T-helper 17 cell (primary cell): ENCODE results near the gene FTSJ1. TPM values are rescaled to one million over a fixed set of nuclear protein-coding genes. Genes with fewer than 3 reads are reported as not detected.

Source experiments
- ATAC-seq: fragments of 150-1000 bp; cut with Tn5 transposase; 2 replicates; pipeline ENCODE4 v1.10.0; 2021; ENCODE audit warnings: mild to moderate bottlenecking, moderate library complexity
- DNase-seq, 3 donors: peaks; one replicate each; pipeline versions ENCODE4 v3.0.0 to v3.0.0-alpha.2; 2020 to 2021
- H3K9me3 ChIP-seq: one replicate; pipeline ENCODE4 v1.7.0; 2013; ENCODE audit warnings: low read length, mild to moderate bottlenecking; ENCODE audit not compliant: control insufficient read depth, poor library complexity, severe bottlenecking
- H3K27ac Mint-ChIP-seq: one replicate; pipeline ENCODE4 v1.8.0; 2022; ENCODE audit warnings: mild to moderate bottlenecking, moderate library complexity, mixed read lengths
- H3K27me3 Mint-ChIP-seq: one replicate; pipeline ENCODE4 v1.8.0; 2022; ENCODE audit warnings: mixed read lengths
- H3K36me3 Mint-ChIP-seq: one replicate; pipeline ENCODE4 v1.8.0; 2022; ENCODE audit warnings: low read depth, mixed read lengths
- H3K4me1 Mint-ChIP-seq: one replicate; pipeline ENCODE4 v1.8.0; 2022; ENCODE audit warnings: mild to moderate bottlenecking, mixed read lengths
- H3K4me3 Mint-ChIP-seq: one replicate; pipeline ENCODE4 v1.8.0; 2022; ENCODE audit warnings: mild to moderate bottlenecking, moderate library complexity, mixed read lengths
- total RNA-seq, 4 donors: library from RNA in 2 of 4; stranded (reverse) in 2 of 4; gene quantifications; one replicate each; pipeline ENCODE4 v1.2.3 and lab custom pipeline; 2022 to 2026

FTSJ1 gene
- total RNA-seq, 2 donors from 2014 or later = 59.9 to 70.1 TPM

- Mint-ChIP-seq H3K27me3 (no peaks in the 10 kb centered on the region), H3K4me3 (no peak overlapping the region), H3K36me3 (peaks cover 3% of the 10 kb centered on the region), H3K27ac (no peak overlapping the region), H3K4me1 (peaks cover 27% of the 10 kb centered on the region)
- no peak for ATAC-seq
- DNase-seq = no peak
- no peaks in the 10 kb centered on the region for H3K9me3 ChIP-seq
Measured at GRCh38 chrX:48474127-48474526, 1.9 kb upstream of the FTSJ1 start.

- H3K9me3 ChIP-seq = no peaks in the 10 kb centered on the region
- H3K27me3 Mint-ChIP-seq = no peaks in the 10 kb centered on the region
- peak overlapping the region; percentile 93 for H3K27ac Mint-ChIP-seq
- H3K4me3 Mint-ChIP-seq = no peak overlapping the region
- H3K36me3 Mint-ChIP-seq = peaks cover 3% of the 10 kb centered on the region
- H3K4me1 Mint-ChIP-seq = peaks cover 23% of the 10 kb centered on the region
- ATAC-seq = no peak
- no peak for DNase-seq
Measured at GRCh38 chrX:48474581-48474980, 1.4 kb upstream of the FTSJ1 start.

DNA sequence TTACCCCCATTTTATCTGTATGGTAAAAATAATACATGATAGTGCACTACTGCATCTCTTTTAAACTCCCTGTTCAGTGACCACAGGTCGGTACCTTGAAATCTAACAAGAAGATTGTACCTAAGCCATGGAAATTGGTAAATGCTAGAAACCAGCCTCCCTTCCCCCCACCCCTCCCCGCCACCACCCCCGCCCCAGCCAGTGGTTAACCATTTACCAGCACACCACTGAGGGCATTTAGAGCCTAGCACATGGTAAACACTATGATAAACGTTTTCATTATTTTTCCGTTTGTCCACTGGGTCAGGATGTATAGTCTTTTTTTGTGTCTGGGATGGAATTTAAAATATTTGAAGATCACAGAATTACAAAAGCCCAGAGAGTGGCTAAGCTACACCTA lies 703 bp upstream of the FTSJ1 start:
- Mint-ChIP-seq H3K4me3 (peak overlapping the region; percentile 96), H3K4me1 (peaks cover 21% of the 10 kb centered on the region), H3K36me3 (peaks cover 3% of the 10 kb centered on the region), H3K27me3 (no peaks in the 10 kb centered on the region), H3K27ac (peak overlapping the region; percentile 93)
- DNase-seq = no peak
- no peaks in the 10 kb centered on the region for H3K9me3 ChIP-seq
- ATAC-seq = no peak

GRCh38 chrX:48476919-48477318 lies 920 bp downstream of the FTSJ1 start:
- DNase-seq (no peak), ATAC-seq (no peak)
- Mint-ChIP-seq H3K4me1 (peaks cover 21% of the 10 kb centered on the region), H3K27ac (peak overlapping the region; percentile 93), H3K36me3 (peaks cover 3% of the 10 kb centered on the region), H3K27me3 (no peaks in the 10 kb centered on the region), H3K4me3 (peak overlapping the region; percentile 96)
- H3K9me3 ChIP-seq = no peaks in the 10 kb centered on the region

- DNase-seq (no peak), ATAC-seq (no peak)
- H3K4me3 Mint-ChIP-seq = peak overlapping the region; percentile 96
- no peaks in the 10 kb centered on the region for H3K9me3 ChIP-seq
- H3K27me3 Mint-ChIP-seq = no peaks in the 10 kb centered on the region
- H3K4me1 Mint-ChIP-seq = peaks cover 21% of the 10 kb centered on the region
- H3K27ac Mint-ChIP-seq = peak overlapping the region; percentile 93
- H3K36me3 Mint-ChIP-seq = peaks cover 3% of the 10 kb centered on the region
Measured at GRCh38 chrX:48477960-48478755, 2.2 kb downstream of the FTSJ1 start.

DNA sequence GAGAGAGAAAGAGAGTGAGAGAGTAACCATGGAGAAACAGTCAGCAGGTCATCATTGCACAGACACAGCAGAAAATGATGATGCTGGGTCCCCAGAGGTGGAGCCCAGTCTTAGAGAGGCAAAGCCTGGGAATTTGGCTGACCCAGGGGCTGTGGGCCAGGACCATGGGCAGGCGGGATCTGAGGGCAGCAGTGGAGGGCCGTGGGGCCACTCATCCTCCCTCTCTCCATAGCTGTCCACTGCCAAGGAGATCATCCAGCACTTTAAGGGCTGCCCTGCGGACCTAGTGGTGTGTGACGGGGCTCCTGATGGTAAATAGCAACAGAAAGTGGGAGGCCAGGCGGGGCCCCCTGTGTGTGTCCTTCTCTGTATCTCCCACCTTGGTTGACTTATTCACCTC lies 2.8 kb downstream of the FTSJ1 start:
- H3K4me3 Mint-ChIP-seq = no peak overlapping the region
- H3K4me1 Mint-ChIP-seq = peaks cover 21% of the 10 kb centered on the region
- H3K36me3 Mint-ChIP-seq = peaks cover 3% of the 10 kb centered on the region
- H3K9me3 ChIP-seq = no peaks in the 10 kb centered on the region
- ATAC-seq = no peak
- H3K27ac Mint-ChIP-seq = peak overlapping the region; percentile 37
- DNase-seq = no peak
- H3K27me3 Mint-ChIP-seq = no peaks in the 10 kb centered on the region

GRCh38 chrX:48480142-48480541 lies 4.1 kb downstream of the FTSJ1 start:
- Mint-ChIP-seq H3K27ac (no peak overlapping the region), H3K36me3 (peaks cover 3% of the 10 kb centered on the region), H3K4me1 (peaks cover 21% of the 10 kb centered on the region), H3K27me3 (no peaks in the 10 kb centered on the region), H3K4me3 (no peak overlapping the region)
- no peaks in the 10 kb centered on the region for H3K9me3 ChIP-seq
- ATAC-seq (no peak), DNase-seq (no peak)

- Mint-ChIP-seq H3K4me3 (no peak overlapping the region), H3K27ac (no peak overlapping the region), H3K4me1 (peaks cover 21% of the 10 kb centered on the region), H3K27me3 (no peaks in the 10 kb centered on the region), H3K36me3 (peaks cover 3% of the 10 kb centered on the region)
- no peaks in the 10 kb centered on the region for H3K9me3 ChIP-seq
- ATAC-seq (no peak), DNase-seq (no peak)
Measured at GRCh38 chrX:48480583-48480982, 4.6 kb downstream of the FTSJ1 start.

GRCh38 chrX:48482526-48482925 lies 6.5 kb downstream of the FTSJ1 start:
- H3K4me3 Mint-ChIP-seq = no peak overlapping the region
- no peaks in the 10 kb centered on the region for H3K9me3 ChIP-seq
- peaks cover 3% of the 10 kb centered on the region for H3K36me3 Mint-ChIP-seq
- no peak overlapping the region for H3K27ac Mint-ChIP-seq
- ATAC-seq (no peak), DNase-seq (no peak)
- H3K4me1 Mint-ChIP-seq = peaks cover 10% of the 10 kb centered on the region
- no peaks in the 10 kb centered on the region for H3K27me3 Mint-ChIP-seq

DNA sequence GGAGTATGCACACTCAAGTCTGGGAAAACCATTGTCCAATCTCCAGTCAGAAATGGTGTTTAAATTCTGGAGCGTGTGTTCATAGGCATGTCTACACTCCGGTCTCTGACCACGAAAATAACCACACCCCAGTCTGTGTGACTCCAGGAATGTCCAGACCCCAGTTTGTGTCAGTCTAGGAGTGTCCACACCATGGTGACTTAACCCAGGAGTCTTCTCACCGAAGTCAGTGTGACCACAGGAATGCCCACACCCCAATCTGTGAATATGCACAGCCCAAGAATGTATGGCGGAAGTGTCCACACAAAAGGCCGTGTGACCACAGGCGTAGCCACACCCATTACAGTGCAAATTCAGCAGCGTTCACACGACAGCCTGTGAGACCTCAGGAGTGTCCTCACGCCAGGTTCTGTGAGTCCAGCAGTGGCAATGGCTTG lies 11.4 kb downstream of the FTSJ1 start:
- no peaks in the 10 kb centered on the region for H3K36me3 Mint-ChIP-seq
- no peaks in the 10 kb centered on the region for H3K27me3 Mint-ChIP-seq
- no peak overlapping the region for H3K27ac Mint-ChIP-seq
- ATAC-seq (no peak), DNase-seq (no peak)
- no peaks in the 10 kb centered on the region for H3K9me3 ChIP-seq
- H3K4me3 Mint-ChIP-seq = no peak overlapping the region
- no peaks in the 10 kb centered on the region for H3K4me1 Mint-ChIP-seq

DNA sequence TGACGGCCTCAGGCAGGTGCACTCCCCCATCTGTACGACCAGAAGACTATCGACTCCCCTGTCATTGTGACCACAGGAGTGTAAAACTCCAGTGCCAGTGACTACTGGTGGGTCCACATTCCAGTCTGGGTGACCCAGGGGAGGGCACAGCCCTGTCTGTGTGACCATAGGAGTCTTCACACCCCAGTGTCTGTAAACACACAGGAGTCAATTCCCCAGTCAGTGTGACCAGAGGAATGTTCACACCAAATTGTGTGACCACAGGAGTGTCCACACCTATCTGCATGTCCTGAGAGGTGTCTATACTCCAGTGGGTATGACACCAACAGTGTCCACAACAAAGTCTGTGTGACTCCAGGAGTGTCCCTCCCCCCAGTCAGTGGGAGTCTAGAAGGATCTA lies 12.0 kb downstream of the FTSJ1 start:
- H3K4me3 Mint-ChIP-seq = no peak overlapping the region
- no peaks in the 10 kb centered on the region for H3K9me3 ChIP-seq
- ATAC-seq (no peak), DNase-seq (no peak)
- H3K27me3 Mint-ChIP-seq = no peaks in the 10 kb centered on the region
- H3K4me1 Mint-ChIP-seq = no peaks in the 10 kb centered on the region
- no peaks in the 10 kb centered on the region for H3K36me3 Mint-ChIP-seq
- H3K27ac Mint-ChIP-seq = no peak overlapping the region

GRCh38 chrX:48489296-48489695 lies 13.3 kb downstream of the FTSJ1 start:
- H3K36me3 Mint-ChIP-seq = no peaks in the 10 kb centered on the region
- H3K4me1 Mint-ChIP-seq = no peaks in the 10 kb centered on the region
- H3K27me3 Mint-ChIP-seq = no peaks in the 10 kb centered on the region
- no peak overlapping the region for H3K4me3 Mint-ChIP-seq
- no peak for ATAC-seq
- no peaks in the 10 kb centered on the region for H3K9me3 ChIP-seq
- no peak for DNase-seq
- no peak overlapping the region for H3K27ac Mint-ChIP-seq

DNA sequence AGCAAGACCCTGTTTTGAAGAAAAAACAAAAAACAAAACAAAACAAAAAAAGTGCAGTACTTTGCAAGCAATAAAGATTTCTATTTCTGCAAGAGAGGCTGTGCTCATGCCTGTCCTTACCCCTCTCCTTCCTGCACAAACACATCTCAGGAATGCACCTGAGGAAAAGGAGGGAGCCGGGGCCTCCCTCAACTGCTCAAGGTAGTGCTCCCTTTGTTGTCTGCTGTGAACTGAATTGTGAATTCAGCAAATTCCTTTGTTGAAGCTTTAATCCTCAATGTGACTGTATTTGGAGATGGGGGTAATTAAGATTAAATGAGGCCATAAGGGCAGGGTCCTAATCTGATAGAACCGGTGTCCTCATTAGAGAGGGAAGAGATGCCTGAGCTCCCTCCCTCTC lies 13.9 kb downstream of the FTSJ1 start:
- H3K27ac Mint-ChIP-seq = no peak overlapping the region
- H3K27me3 Mint-ChIP-seq = no peaks in the 10 kb centered on the region
- H3K4me1 Mint-ChIP-seq = no peaks in the 10 kb centered on the region
- no peaks in the 10 kb centered on the region for H3K36me3 Mint-ChIP-seq
- no peaks in the 10 kb centered on the region for H3K9me3 ChIP-seq
- DNase-seq (no peak), ATAC-seq (no peak)
- no peak overlapping the region for H3K4me3 Mint-ChIP-seq

GRCh38 chrX:48490661-48491060 lies 14.7 kb downstream of the FTSJ1 start:
- no peak overlapping the region for H3K4me3 Mint-ChIP-seq
- no peak for ATAC-seq
- no peak for DNase-seq
- H3K4me1 Mint-ChIP-seq = no peaks in the 10 kb centered on the region
- H3K36me3 Mint-ChIP-seq = no peaks in the 10 kb centered on the region
- no peak overlapping the region for H3K27ac Mint-ChIP-seq
- no peaks in the 10 kb centered on the region for H3K9me3 ChIP-seq
- no peaks in the 10 kb centered on the region for H3K27me3 Mint-ChIP-seq
